GM12873 (cell line): ENCODE data around the gene DYNC2I2.

Experiments
- TF ChIP-seq, protein P1 (sequence below): IDR thresholded peaks from 2 replicates; pipeline ENCODE4 v1.5.1; 2012; ENCODE audit warnings: low read depth, mild to moderate bottlenecking, moderate library complexity, low read length, control low read depth; ENCODE audit not compliant: insufficient read depth; ENCODE audit errors: missing control alignments

The DYNC2I2 gene

DNA sequence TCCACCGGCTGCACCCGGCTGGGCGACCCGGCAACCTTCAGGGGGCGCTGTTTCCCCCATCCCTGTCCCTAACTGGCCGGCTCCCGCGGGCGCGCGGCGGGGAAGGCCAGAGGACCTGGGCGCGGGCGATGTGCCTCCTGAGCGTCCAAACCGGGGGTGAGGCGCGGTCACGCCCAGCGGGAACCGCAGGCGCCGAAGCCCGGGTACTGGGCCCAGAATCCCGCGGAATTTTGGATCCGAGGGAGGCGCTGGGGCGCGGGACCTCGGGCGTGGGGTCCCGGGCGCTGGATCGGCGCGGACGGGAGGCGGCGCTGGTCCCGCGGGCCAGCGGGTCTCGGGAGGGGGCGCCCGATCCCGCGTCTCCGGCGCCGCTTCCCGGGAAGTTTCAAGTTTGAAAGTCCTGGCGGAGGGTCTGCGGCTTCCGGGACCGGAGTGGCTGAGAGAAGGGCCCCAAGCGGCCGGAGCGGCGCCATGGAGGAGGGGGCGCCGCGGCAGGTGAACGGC, 45.9 kb upstream of the DYNC2I2 start, which contains the start of gene PKN3:
PKN3 (plus strand) TSS at position 59 of the 504 bp plus-strand sequence; CDS start at position 472, 413 bp downstream.
- TF ChIP-seq, protein P1, sequence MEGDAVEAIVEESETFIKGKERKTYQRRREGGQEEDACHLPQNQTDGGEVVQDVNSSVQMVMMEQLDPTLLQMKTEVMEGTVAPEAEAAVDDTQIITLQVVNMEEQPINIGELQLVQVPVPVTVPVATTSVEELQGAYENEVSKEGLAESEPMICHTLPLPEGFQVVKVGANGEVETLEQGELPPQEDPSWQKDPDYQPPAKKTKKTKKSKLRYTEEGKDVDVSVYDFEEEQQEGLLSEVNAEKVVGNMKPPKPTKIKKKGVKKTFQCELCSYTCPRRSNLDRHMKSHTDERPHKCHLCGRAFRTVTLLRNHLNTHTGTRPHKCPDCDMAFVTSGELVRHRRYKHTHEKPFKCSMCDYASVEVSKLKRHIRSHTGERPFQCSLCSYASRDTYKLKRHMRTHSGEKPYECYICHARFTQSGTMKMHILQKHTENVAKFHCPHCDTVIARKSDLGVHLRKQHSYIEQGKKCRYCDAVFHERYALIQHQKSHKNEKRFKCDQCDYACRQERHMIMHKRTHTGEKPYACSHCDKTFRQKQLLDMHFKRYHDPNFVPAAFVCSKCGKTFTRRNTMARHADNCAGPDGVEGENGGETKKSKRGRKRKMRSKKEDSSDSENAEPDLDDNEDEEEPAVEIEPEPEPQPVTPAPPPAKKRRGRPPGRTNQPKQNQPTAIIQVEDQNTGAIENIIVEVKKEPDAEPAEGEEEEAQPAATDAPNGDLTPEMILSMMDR: peak; percentile 85

DNA sequence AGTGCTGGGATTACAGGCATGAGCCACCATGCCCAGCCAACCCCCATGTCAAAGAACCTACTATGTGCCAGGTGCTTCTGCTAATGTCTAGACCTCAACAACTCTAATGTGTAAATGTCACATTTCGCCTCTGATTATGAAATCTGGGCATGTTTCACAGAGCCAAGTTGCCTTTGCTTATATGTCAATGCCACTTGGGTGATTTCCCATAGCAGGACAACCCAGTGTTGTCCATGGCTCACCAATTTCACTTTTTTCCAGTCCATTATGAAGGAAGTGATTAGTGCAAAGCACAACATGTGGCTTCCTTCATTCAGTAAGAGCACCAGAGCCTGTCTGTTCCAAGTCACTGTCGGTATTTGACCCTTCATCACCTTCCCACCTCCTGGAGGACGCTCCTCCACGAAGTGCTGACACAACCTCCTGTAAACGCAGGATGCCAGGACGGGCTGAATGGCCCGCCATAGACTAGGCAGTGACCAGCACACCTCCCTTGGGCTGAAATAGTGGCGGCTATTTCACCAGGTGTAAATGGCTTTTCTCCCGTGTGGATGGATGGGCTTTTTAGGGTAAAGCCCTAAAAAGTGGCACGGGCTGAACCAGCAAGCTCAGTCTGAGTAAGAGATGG, 44.7 kb upstream of the DYNC2I2 start:
- TF ChIP-seq, protein P1: no peak

GRCh38 chr9:128696923-128697707, 40.5 kb upstream of the DYNC2I2 start:
- TF ChIP-seq, protein P1: no peak

DNA sequence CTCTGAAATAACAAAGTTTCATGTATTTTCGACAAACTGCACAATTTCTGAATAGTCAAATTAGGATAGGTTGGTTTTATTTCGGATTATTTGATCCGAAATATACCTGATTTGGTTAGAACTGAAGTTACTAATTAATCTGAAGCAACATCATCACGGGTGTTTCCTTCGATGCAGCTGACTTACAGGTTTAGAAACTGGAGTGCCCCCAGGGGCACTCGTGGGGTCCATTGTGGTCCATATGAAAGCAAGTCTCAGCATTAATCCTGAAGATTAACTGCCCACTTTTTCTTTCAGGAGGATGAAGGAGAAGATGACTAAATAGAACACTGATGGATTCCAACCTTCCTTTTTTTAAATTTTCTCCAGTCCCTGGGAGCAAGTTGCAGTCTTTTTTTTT, 37.7 kb upstream of the DYNC2I2 start:
- TF ChIP-seq, protein P1: no peak

- TF ChIP-seq, protein P1: no peak
These were observed 34.0 kb upstream of the DYNC2I2 start for GRCh38 chr9:128690684-128691034.

GRCh38 chr9:128689820-128690683, 33.4 kb upstream of the DYNC2I2 start:
- TF ChIP-seq, protein P1: no peak

GRCh38 chr9:128689293-128689774, 32.7 kb upstream of the DYNC2I2 start:
- TF ChIP-seq, protein P1: no peak
